ENCODE results near the gene SLC29A3. TPM values are rescaled to one million over a fixed set of nuclear protein-coding genes. Genes with fewer than 3 reads are reported as not detected.

SLC29A3 gene
- total RNA-seq, 1 donor from 2014 or later, result 11.4 TPM

- Mint-ChIP-seq H3K36me3 (peaks cover 11% of the 10 kb centered on the region), H3K27me3 (ENCODE audit: low read depth) (no peaks in the 10 kb centered on the region), H3K4me3 (no peak overlapping the region), H3K27ac (no peak overlapping the region), H3K9me3 (no peaks in the 10 kb centered on the region), H3K4me1 (peaks cover 21% of the 10 kb centered on the region)
- DNase-seq (ENCODE audit: low spot score in 2 of 2, unreplicated experiment in 2 of 2), result no peak
- TF ChIP-seq CTCF (IDR thresholded peaks at IDR 0.05; ENCODE audit: unreplicated experiment), result no peak
Observed at GRCh38 chr10:71277914-71278665, 41.0 kb upstream of the SLC29A3 start.

GRCh38 chr10:71278691-71279588 lies 40.1 kb upstream of the SLC29A3 start:
- no peak overlapping the region for H3K27ac Mint-ChIP-seq
- H3K4me3 Mint-ChIP-seq, result no peak overlapping the region
- TF ChIP-seq CTCF (IDR thresholded peaks at IDR 0.05; ENCODE audit: unreplicated experiment), result no peak

GRCh38 chr10:71279590-71280170 lies 39.4 kb upstream of the SLC29A3 start:
- Mint-ChIP-seq H3K9me3 (no peaks in the 10 kb centered on the region), H3K27ac (no peak overlapping the region), H3K4me3 (no peak overlapping the region), H3K27me3 (ENCODE audit: low read depth) (no peaks in the 10 kb centered on the region), H3K4me1 (peaks cover 24% of the 10 kb centered on the region), H3K36me3 (peaks cover 13% of the 10 kb centered on the region)
- no peak for TF ChIP-seq CTCF (IDR thresholded peaks at IDR 0.05; ENCODE audit: unreplicated experiment)
- DNase-seq (ENCODE audit: low spot score in 2 of 2, unreplicated experiment in 2 of 2), result no peak

More at GRCh38 chr10:71278691-71279588, 40.1 kb upstream of the SLC29A3 start:
- Mint-ChIP-seq H3K27me3 (ENCODE audit: low read depth) (no peaks in the 10 kb centered on the region), H3K36me3 (peaks cover 13% of the 10 kb centered on the region), H3K4me1 (peaks cover 24% of the 10 kb centered on the region), H3K9me3 (no peaks in the 10 kb centered on the region)
- no peak for DNase-seq (ENCODE audit: low spot score in 2 of 2, unreplicated experiment in 2 of 2)

- Mint-ChIP-seq H3K4me3 (no peak overlapping the region), H3K36me3 (peaks cover 13% of the 10 kb centered on the region), H3K4me1 (peaks cover 23% of the 10 kb centered on the region), H3K9me3 (no peaks in the 10 kb centered on the region), H3K27ac (no peak overlapping the region), H3K27me3 (ENCODE audit: low read depth) (no peaks in the 10 kb centered on the region)
- no peak for DNase-seq (ENCODE audit: low spot score in 2 of 2, unreplicated experiment in 2 of 2)
- TF ChIP-seq CTCF (IDR thresholded peaks at IDR 0.05; ENCODE audit: unreplicated experiment), result no peak
Observed at GRCh38 chr10:71280216-71280615, 38.8 kb upstream of the SLC29A3 start.

GRCh38 chr10:71280825-71281224 lies 38.2 kb upstream of the SLC29A3 start:
- Mint-ChIP-seq H3K4me1 (peaks cover 22% of the 10 kb centered on the region), H3K36me3 (peaks cover 15% of the 10 kb centered on the region), H3K27me3 (ENCODE audit: low read depth) (no peaks in the 10 kb centered on the region), H3K9me3 (no peaks in the 10 kb centered on the region), H3K4me3 (no peak overlapping the region), H3K27ac (no peak overlapping the region)
- DNase-seq (ENCODE audit: low spot score in 2 of 2, unreplicated experiment in 2 of 2), result no peak
- TF ChIP-seq CTCF (IDR thresholded peaks at IDR 0.05; ENCODE audit: unreplicated experiment), result no peak

Measured in mesothelial cell of epicardium (in vitro differentiated cells).